Hepatocyte (in vitro differentiated cells): ENCODE data around the gene DOCK1.

ENCODE experiments used
- CTCF ChIP-seq: fragments of 200-600 bp; sonication (generic); IDR thresholded peaks from 2 replicates; pipeline ENCODE4 v1.5.1; 2016; ENCODE audit warnings: antibody characterized with exemption, mild to moderate bottlenecking; ENCODE audit not compliant: poor library complexity
- EZH2 ChIP-seq: fragments of 200-600 bp; sonication (generic); IDR thresholded peaks from 2 replicates; pipeline ENCODE4 v1.6.1; 2016; ENCODE audit warnings: antibody characterized with exemption, mild to moderate bottlenecking, borderline replicate concordance
- EZH2phosphoT487 ChIP-seq: fragments of 200-600 bp; sonication (generic); IDR thresholded peaks from one replicate; pipeline ENCODE4 v1.6.1; 2018; ENCODE audit warnings: antibody characterized with exemption, mild to moderate bottlenecking, low read depth, moderate library complexity; ENCODE audit not compliant: unreplicated experiment, severe bottlenecking

- TF ChIP-seq EZH2phosphoT487: no peak
- no peak for TF ChIP-seq CTCF
- TF ChIP-seq EZH2: no peak
Observed at GRCh38 chr10:126868371-126868770, 36.9 kb upstream of the DOCK1 start.
